ENCODE results near the gene MALAT1. TPM values are rescaled to one million over a fixed set of nuclear protein-coding genes. Genes with fewer than 3 reads are reported as not detected.

The MALAT1 gene
- total RNA-seq, 1 donor from 2014 or later = 8,553 TPM

- DNase-seq (ENCODE audit: low spot score in 2 of 2) = no peak
- Histone ChIP-seq H3K27ac (no peak overlapping the region), H3K4me1 (peaks cover 0 to 6% of the 10 kb centered on the region in 2 donors), H3K4me3 (no peak overlapping the region), H3K27me3 (no peaks in the 10 kb centered on the region), H3K9me3 (no peaks in the 10 kb centered on the region), H3K36me3 (peaks cover 72 to 84% of the 10 kb centered on the region in 2 donors)
- intact Hi-C loops (cut with DNase I) = no loop called here
- TF ChIP-seq CTCF (IDR thresholded peaks at IDR 0.05) = no peak
These were observed 50.3 kb downstream of the MALAT1 start for GRCh38 chr11:65549096-65549495.

DNA sequence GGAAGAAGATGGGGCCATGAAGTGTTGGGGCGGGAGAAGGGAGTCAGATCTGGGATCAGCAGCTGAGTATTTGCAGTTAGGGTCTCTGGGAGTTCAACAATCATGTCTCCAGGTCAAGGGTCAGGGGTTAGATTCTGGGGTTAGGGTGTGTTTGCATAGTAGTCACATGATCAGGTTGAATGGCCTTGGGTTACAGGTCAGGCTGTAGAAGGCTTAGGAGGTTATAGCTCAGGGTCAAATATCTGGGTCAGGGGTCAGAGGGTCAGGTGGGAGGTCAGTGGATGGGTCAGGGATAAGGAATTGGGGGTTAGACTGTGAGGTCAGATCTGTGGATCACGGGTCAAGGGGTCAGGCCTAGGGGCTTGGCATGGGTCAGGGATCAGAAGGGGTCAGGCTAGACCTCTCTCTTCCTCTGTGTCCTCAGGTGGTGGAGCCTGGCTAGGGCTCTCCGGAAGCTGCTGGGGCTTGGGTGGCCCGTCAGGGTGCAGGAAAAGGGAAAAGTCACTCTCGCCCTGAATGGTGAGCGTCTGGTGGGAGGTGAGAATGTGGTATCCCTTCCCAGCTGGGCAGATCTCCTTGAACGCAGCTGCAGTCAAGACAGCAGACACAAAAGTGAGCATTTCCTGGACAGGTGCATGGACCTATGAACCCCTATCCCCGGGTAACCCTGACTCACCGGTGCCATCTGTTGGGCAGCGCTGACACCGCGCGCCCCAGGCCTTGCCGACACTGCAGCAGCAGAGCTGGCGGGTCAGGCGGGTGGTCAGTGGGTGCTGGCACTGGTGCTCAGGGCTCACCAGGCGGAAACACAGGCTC is 52.9 kb downstream of the MALAT1 start:
- H3K4me3 ChIP-seq = no peak overlapping the region
- H3K27me3 ChIP-seq = no peaks in the 10 kb centered on the region
- peak in 1 of 3 experiments; percentile 39 for TF ChIP-seq CTCF (IDR thresholded peaks at IDR 0.05)
- no peak for DNase-seq (ENCODE audit: low spot score in 2 of 2)
- no peaks in the 10 kb centered on the region for H3K9me3 ChIP-seq
- H3K36me3 ChIP-seq = peaks cover 58 to 67% of the 10 kb centered on the region in 2 donors
- peak overlapping the region; percentile 12 to 99 for H3K27ac ChIP-seq
- H3K4me1 ChIP-seq = peaks cover 10 to 31% of the 10 kb centered on the region in 2 donors
- intact Hi-C loops (cut with DNase I) = no loop called here

GRCh38 chr11:65552388-65552951 is 53.6 kb downstream of the MALAT1 start:
- no peak for TF ChIP-seq CTCF (IDR thresholded peaks at IDR 0.05)
- peak overlapping the region in 1 of 2 donors; percentile 99 for H3K27ac ChIP-seq
- intact Hi-C loops (cut with DNase I) = no loop called here
- H3K9me3 ChIP-seq = no peaks in the 10 kb centered on the region
- H3K4me1 ChIP-seq = peaks cover 10 to 37% of the 10 kb centered on the region in 2 donors
- no peak for DNase-seq (ENCODE audit: low spot score in 2 of 2)
- H3K36me3 ChIP-seq = peaks cover 51 to 60% of the 10 kb centered on the region in 2 donors
- H3K27me3 ChIP-seq = no peaks in the 10 kb centered on the region
- no peak overlapping the region for H3K4me3 ChIP-seq

GRCh38 chr11:65553301-65554001 is 54.6 kb downstream of the MALAT1 start:
- Histone ChIP-seq H3K9me3 (no peaks in the 10 kb centered on the region), H3K36me3 (peaks cover 46 to 53% of the 10 kb centered on the region in 2 donors), H3K27ac (peak overlapping the region; percentile 97 to 99), H3K27me3 (no peaks in the 10 kb centered on the region), H3K4me3 (no peak overlapping the region), H3K4me1 (peaks cover 10 to 37% of the 10 kb centered on the region in 2 donors)
- intact Hi-C loops (cut with DNase I) = loop anchor here (1.0 kb wide), 1 partner anchor 10 kb away; no protein-coding TSS in a partner anchor
- no peak for TF ChIP-seq CTCF (IDR thresholded peaks at IDR 0.05)
- DNase-seq (ENCODE audit: low spot score in 2 of 2) = no peak

- H3K27ac ChIP-seq = peak overlapping the region; percentile 97 to 99
- peaks cover 10 to 42% of the 10 kb centered on the region in 2 donors for H3K4me1 ChIP-seq
- no peaks in the 10 kb centered on the region for H3K27me3 ChIP-seq
- no peak for TF ChIP-seq CTCF (IDR thresholded peaks at IDR 0.05)
- no peaks in the 10 kb centered on the region for H3K9me3 ChIP-seq
- peaks cover 40 to 45% of the 10 kb centered on the region in 2 donors for H3K36me3 ChIP-seq
- DNase-seq (ENCODE audit: low spot score in 2 of 2) = no peak
- no peak overlapping the region for H3K4me3 ChIP-seq
- intact Hi-C loops (cut with DNase I) = loop anchor here (1.0 kb wide), 1 partner anchor 11 kb away; no protein-coding TSS in a partner anchor
These were observed 55.4 kb downstream of the MALAT1 start for GRCh38 chr11:65554057-65554818.

Measured in ascending aorta (tissue), 2 donors.